ENCODE measurements around the gene LANCL2. TPM values are rescaled to one million over a fixed set of nuclear protein-coding genes. Genes with fewer than 3 reads are reported as not detected.
"Not testable (repeated sequence)": the region's sequence is repeated elsewhere in the genome, so short reads cannot be mapped to it uniquely, and the experiment has no call there.

LANCL2 gene
- total RNA-seq, 3 donors from 2014 or later (not counting 1 experiment from before 2014, with no cell fraction given): 7.2 to 9.4 (median 8.3) TPM

DNA sequence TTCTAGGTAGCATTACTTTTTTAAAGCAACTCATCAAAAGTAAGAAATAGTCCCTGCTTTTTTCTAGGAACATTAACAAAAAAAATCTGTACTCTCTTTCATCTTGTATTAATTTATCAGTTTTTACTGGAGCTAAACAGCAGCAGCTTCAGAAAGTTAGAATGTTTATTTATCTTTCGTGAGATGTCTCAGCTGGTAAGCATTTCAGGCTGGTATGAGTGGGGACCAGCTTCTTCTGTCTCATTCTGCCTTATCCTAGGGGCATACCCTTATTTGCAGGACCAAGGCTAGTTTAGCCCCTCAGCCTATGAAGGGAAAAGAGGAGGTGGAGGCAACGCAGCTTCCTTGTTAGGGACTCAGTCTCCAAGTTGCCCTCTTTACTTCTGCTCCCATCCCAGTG is 35.1 kb downstream of the LANCL2 start:
- Histone ChIP-seq H3K4me1 (ENCODE audit: control insufficient read depth, insufficient read depth, low read length) (no peaks in the 10 kb centered on the region), H3K36me3 (ENCODE audit: control insufficient read depth, insufficient read depth, low read length) (no peaks in the 10 kb centered on the region), H3K9me3 (ENCODE audit: control insufficient read depth, insufficient read depth, low read length) (no peaks in the 10 kb centered on the region), H3K4me3 (ENCODE audit: low read length) (no peak overlapping the region), H3K27ac (ENCODE audit: low read length) (no peak overlapping the region), H3K27me3 (ENCODE audit: control insufficient read depth, insufficient read depth, low read length) (no peaks in the 10 kb centered on the region)
- no peak overlapping the region for H3K27ac Mint-ChIP-seq
- H3K27me3 Mint-ChIP-seq (ENCODE audit: low read depth in 2 of 2): no peaks in the 10 kb centered on the region
- WGBS (ENCODE audit: insufficient coverage): 100% methylated on average over 2 of the region's 2 CpGs
- intact Hi-C loops (cut with micrococcal nuclease): no loop called here
- H3K4me1 Mint-ChIP-seq: no peaks in the 10 kb centered on the region
- TF ChIP-seq, protein P1, sequence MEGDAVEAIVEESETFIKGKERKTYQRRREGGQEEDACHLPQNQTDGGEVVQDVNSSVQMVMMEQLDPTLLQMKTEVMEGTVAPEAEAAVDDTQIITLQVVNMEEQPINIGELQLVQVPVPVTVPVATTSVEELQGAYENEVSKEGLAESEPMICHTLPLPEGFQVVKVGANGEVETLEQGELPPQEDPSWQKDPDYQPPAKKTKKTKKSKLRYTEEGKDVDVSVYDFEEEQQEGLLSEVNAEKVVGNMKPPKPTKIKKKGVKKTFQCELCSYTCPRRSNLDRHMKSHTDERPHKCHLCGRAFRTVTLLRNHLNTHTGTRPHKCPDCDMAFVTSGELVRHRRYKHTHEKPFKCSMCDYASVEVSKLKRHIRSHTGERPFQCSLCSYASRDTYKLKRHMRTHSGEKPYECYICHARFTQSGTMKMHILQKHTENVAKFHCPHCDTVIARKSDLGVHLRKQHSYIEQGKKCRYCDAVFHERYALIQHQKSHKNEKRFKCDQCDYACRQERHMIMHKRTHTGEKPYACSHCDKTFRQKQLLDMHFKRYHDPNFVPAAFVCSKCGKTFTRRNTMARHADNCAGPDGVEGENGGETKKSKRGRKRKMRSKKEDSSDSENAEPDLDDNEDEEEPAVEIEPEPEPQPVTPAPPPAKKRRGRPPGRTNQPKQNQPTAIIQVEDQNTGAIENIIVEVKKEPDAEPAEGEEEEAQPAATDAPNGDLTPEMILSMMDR (IDR thresholded peaks at IDR 0.05): no peak
- DNase-seq (no peak), ATAC-seq (no peak)
- no peaks in the 10 kb centered on the region for H3K9me3 Mint-ChIP-seq
- no peaks in the 10 kb centered on the region for H3K36me3 Mint-ChIP-seq
- no peak overlapping the region for H3K4me3 Mint-ChIP-seq

DNA sequence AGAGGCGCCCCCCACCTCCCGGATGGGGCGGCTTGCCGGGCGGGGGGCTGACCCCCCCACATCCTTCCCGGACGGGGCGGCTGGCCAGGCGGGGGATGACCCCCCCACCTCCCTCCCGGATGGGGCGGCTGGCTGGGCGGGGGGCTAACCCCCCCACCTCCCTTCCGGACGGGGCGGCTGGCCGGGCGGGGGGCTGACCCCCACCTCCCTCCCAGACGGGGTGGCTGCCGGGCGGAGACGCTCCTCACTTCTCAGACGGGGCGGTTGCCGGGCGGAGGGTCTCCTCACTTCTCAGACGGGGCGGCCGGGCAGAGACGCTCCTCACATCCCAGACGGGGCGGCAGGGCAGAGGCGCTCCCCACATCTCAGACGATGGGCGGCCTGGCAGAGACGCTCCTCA is 37.4 kb downstream of the LANCL2 start:
- H3K4me1 Mint-ChIP-seq; H3K9me3 Mint-ChIP-seq; H3K4me3 ChIP-seq (ENCODE audit: low read length); H3K27me3 ChIP-seq (ENCODE audit: control insufficient read depth, insufficient read depth, low read length); H3K36me3 Mint-ChIP-seq; DNase-seq; H3K27ac Mint-ChIP-seq; H3K4me1 ChIP-seq (ENCODE audit: control insufficient read depth, insufficient read depth, low read length); intact Hi-C loops (cut with micrococcal nuclease); H3K27me3 Mint-ChIP-seq (ENCODE audit: low read depth in 2 of 2); H3K4me3 Mint-ChIP-seq; H3K36me3 ChIP-seq (ENCODE audit: control insufficient read depth, insufficient read depth, low read length); ATAC-seq; H3K27ac ChIP-seq (ENCODE audit: low read length); H3K9me3 ChIP-seq (ENCODE audit: control insufficient read depth, insufficient read depth, low read length): not testable (repeated sequence)
- WGBS (ENCODE audit: insufficient coverage): no CpG with 5 or more reads among the region's 35 CpGs

DNA sequence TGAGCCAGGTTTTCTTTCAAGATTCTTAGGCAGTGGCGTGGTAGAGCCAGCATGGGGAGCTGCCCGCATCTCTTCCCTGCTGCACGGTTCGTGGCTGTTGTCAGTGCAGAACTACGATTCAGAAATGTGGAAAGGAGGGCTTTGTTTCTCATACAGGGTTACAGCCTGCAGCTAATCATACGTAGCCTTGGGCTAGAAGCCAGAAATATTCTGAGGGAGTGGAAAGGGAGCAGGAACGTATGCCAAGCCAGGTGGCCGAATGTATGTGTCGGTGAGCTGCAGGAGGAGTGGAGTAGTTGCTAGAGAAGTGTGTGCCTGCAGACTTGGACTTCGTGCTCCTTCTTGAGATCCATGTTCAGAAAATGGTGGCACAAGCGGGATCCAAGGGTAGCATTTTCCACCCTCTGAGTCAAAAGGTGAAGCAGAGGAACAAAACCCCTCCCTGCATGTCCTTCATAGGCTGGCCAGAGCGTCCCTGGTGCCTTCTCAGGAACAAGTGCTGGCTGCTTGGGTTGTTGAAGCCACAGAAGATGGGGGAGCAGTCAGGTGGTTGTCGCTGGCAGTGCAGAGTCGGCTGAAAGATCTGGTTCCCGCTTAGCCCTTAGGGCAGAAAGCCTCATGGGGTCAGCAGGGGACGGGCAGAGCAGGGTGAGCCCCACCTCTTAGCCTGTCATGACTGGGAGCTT is 40.9 kb downstream of the LANCL2 start:
- Histone ChIP-seq H3K27me3 (ENCODE audit: control insufficient read depth, insufficient read depth, low read length) (no peaks in the 10 kb centered on the region), H3K27ac (ENCODE audit: low read length) (no peak overlapping the region), H3K36me3 (ENCODE audit: control insufficient read depth, insufficient read depth, low read length) (peaks cover 2% of the 10 kb centered on the region), H3K9me3 (ENCODE audit: control insufficient read depth, insufficient read depth, low read length) (no peaks in the 10 kb centered on the region), H3K4me1 (ENCODE audit: control insufficient read depth, insufficient read depth, low read length) (no peaks in the 10 kb centered on the region), H3K4me3 (ENCODE audit: low read length) (no peak overlapping the region)
- DNase-seq (no peak), ATAC-seq (no peak)
- TF ChIP-seq, protein P1 (IDR thresholded peaks at IDR 0.05): no peak
- 93% methylated on average over 16 of the region's 16 CpGs for WGBS (ENCODE audit: insufficient coverage)
- no peaks in the 10 kb centered on the region for H3K36me3 Mint-ChIP-seq
- H3K9me3 Mint-ChIP-seq: no peaks in the 10 kb centered on the region
- H3K27ac Mint-ChIP-seq: no peak overlapping the region
- no peaks in the 10 kb centered on the region for H3K27me3 Mint-ChIP-seq (ENCODE audit: low read depth in 2 of 2)
- intact Hi-C loops (cut with micrococcal nuclease): no loop called here
- H3K4me3 Mint-ChIP-seq: no peak overlapping the region
- no peaks in the 10 kb centered on the region for H3K4me1 Mint-ChIP-seq

DNA sequence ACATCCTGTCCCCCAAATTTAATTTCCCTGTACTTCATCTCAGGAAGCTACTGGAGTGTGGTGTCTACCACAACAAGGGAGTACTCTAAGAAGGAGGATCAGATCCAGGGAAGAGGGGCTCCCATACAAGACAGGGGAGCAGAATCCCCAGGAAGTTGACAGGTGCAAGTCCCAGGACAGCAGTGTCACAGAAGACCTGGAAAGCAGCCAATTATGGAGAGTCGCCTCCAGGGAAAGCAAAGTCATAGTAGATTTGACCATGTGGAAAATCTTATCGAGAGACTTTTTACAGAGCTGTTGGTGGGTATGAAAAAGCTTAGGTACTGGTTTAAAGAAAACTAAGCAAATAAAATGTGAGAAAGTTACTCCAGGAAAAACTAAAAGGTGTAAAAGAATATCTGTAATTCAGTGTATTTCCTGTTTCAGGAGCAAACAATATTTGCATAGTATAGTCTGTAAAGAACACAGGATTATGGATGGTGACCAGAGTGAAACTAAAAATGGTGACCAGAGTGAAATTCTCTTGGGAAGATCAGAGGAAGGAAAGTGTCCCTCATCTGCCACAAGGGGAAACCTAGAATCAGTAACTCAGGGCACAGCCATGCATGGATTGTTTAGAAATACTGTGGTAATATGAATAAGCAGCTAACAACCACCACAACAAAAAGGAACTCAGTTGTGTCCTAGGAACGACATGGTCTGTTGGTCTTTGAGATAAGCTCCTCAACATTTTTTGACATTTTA is 44.5 kb downstream of the LANCL2 start:
- Histone ChIP-seq H3K4me3 (ENCODE audit: low read length) (no peak overlapping the region), H3K27me3 (ENCODE audit: control insufficient read depth, insufficient read depth, low read length) (no peaks in the 10 kb centered on the region), H3K4me1 (ENCODE audit: control insufficient read depth, insufficient read depth, low read length) (no peaks in the 10 kb centered on the region), H3K9me3 (ENCODE audit: control insufficient read depth, insufficient read depth, low read length) (no peaks in the 10 kb centered on the region), H3K27ac (ENCODE audit: low read length) (no peak overlapping the region), H3K36me3 (ENCODE audit: control insufficient read depth, insufficient read depth, low read length) (peaks cover 6% of the 10 kb centered on the region)
- ATAC-seq (no peak), DNase-seq (no peak)
- intact Hi-C loops (cut with micrococcal nuclease): no loop called here
- Mint-ChIP-seq H3K36me3 (no peaks in the 10 kb centered on the region), H3K4me1 (no peaks in the 10 kb centered on the region), H3K27me3 (ENCODE audit: low read depth in 2 of 2) (no peaks in the 10 kb centered on the region), H3K9me3 (no peaks in the 10 kb centered on the region), H3K4me3 (no peak overlapping the region), H3K27ac (no peak overlapping the region)
- 85% methylated on average over 2 of the region's 3 CpGs for WGBS (ENCODE audit: insufficient coverage)
- TF ChIP-seq, protein P1 (IDR thresholded peaks at IDR 0.05): no peak

Data from natural killer cell (primary cell).